PC-9 (cell line): Measurements from ENCODE around the gene CDC14B.

Source experiments
- EZH2 ChIP-seq: fragments of 200-600 bp; sonication (generic); IDR thresholded peaks from 2 replicates; pipeline ENCODE4 v1.8.0; 2017; ENCODE audit warnings: antibody characterized with exemption, low read depth
- TF ChIP-seq, protein P1 (sequence below): fragments of 200-600 bp; sonication (generic); conservative IDR thresholded peaks from 2 replicates; pipeline ENCODE4 v1.6.1; 2017; ENCODE audit warnings: mixed run types, antibody characterized with exemption, mild to moderate bottlenecking, moderate library complexity

DNA sequence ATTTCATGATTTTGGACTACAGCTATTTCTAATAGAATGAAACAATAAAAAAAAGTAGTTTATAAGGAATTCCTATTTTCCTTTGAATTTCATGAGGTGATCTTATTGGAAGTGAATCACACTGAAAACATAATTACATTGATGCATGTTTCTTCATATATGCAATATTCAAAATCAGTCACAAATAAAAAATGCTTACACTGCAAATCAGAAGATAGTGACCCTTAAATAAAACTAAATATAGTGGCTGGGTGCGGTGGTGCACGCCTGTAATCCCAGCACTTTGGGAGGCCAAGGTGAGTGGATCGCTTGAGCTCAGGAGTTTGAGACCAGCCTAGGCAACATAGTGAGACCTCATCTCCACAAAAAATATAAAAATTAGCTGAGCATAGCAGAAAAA is 79.5 kb downstream of the CDC14B start:
- TF ChIP-seq, protein P1, sequence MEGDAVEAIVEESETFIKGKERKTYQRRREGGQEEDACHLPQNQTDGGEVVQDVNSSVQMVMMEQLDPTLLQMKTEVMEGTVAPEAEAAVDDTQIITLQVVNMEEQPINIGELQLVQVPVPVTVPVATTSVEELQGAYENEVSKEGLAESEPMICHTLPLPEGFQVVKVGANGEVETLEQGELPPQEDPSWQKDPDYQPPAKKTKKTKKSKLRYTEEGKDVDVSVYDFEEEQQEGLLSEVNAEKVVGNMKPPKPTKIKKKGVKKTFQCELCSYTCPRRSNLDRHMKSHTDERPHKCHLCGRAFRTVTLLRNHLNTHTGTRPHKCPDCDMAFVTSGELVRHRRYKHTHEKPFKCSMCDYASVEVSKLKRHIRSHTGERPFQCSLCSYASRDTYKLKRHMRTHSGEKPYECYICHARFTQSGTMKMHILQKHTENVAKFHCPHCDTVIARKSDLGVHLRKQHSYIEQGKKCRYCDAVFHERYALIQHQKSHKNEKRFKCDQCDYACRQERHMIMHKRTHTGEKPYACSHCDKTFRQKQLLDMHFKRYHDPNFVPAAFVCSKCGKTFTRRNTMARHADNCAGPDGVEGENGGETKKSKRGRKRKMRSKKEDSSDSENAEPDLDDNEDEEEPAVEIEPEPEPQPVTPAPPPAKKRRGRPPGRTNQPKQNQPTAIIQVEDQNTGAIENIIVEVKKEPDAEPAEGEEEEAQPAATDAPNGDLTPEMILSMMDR, result no peak
- no peak for TF ChIP-seq EZH2
